Keratinocyte (primary cell): ENCODE data around the gene TJP3.

Experiments
- EZH2 ChIP-seq: IDR thresholded peaks from one replicate; pipeline ENCODE4 v1.6.1; 2012; ENCODE audit warnings: inconsistent platforms, mild to moderate bottlenecking, low read length, moderate library complexity
- TF ChIP-seq, protein P1 (sequence below), 3 experiments: IDR thresholded peaks in 1 of 3; conservative IDR thresholded peaks in 1 of 3; optimal IDR thresholded peaks in 1 of 3; 2 replicates in 2 of 3; 3 replicates in 1 of 3; pipeline versions ENCODE3 to v1.5.1; 2011; ENCODE audit warnings: low read length in 3 of 3, mild to moderate bottlenecking in 3 of 3, moderate library complexity in 2 of 3, control low read depth in 1 of 3, inconsistent platforms in 1 of 3; ENCODE audit not compliant: insufficient read depth in 2 of 3; ENCODE audit errors: extremely low read depth in 1 of 3

DNA sequence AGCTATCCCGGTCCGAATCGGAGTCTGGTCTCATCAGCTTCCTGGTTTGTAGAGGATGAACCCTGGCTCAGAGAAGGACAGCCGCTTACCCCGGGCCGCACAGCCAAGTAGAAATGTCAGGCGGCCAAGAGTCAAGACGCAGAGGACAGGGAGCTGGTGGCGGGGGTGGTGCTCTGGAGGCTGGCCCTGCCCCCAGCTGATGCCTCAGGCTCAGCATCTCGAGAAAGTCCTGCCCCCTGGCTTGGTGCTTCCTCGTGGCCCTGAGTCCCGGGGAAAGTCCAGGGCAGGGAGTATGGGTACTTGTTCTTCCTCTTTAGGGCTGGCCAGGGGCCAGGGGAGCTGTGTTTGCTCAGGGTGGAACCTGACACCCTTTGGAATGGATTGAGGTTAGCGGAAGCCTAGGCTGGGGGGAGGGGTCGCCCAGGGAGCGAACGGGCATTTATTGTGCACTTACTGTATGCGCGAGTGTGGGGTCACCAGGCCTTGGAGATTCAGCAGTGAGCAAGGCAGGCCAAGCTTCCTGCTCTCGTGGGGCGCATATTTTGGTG lies 2.2 kb downstream of the TJP3 start:
- TF ChIP-seq, protein P1, sequence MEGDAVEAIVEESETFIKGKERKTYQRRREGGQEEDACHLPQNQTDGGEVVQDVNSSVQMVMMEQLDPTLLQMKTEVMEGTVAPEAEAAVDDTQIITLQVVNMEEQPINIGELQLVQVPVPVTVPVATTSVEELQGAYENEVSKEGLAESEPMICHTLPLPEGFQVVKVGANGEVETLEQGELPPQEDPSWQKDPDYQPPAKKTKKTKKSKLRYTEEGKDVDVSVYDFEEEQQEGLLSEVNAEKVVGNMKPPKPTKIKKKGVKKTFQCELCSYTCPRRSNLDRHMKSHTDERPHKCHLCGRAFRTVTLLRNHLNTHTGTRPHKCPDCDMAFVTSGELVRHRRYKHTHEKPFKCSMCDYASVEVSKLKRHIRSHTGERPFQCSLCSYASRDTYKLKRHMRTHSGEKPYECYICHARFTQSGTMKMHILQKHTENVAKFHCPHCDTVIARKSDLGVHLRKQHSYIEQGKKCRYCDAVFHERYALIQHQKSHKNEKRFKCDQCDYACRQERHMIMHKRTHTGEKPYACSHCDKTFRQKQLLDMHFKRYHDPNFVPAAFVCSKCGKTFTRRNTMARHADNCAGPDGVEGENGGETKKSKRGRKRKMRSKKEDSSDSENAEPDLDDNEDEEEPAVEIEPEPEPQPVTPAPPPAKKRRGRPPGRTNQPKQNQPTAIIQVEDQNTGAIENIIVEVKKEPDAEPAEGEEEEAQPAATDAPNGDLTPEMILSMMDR (optimal IDR thresholded peaks at IDR 0.05 in 1 of 3, IDR thresholded peaks at IDR 0.05 in 1 of 3, conservative IDR thresholded peaks at IDR 0.05 in 1 of 3; ENCODE audit: extremely low read depth in 1 of 3, insufficient read depth in 2 of 3, low read length in 3 of 3), result no peak
- TF ChIP-seq EZH2, result no peak
